Measurements from ENCODE around the gene TULP4. TPM values are rescaled to one million over a fixed set of nuclear protein-coding genes. Genes with fewer than 3 reads are reported as not detected.
"Not testable (repeated sequence)": the region's sequence is repeated elsewhere in the genome, so short reads cannot be mapped to it uniquely, and the experiment has no call there.

The TULP4 gene
- total RNA-seq, 1 donor from 2014 or later: 74.8 TPM

- no peak for DNase-seq (ENCODE audit: low read depth, low spot score)
Measured at GRCh38 chr6:158464483-158464882, 152.2 kb downstream of the TULP4 start.

- no peak for DNase-seq (ENCODE audit: low read depth, low spot score)
Measured at GRCh38 chr6:158465257-158465656, 153.0 kb downstream of the TULP4 start.

GRCh38 chr6:158465747-158466146 lies 153.5 kb downstream of the TULP4 start:
- DNase-seq (ENCODE audit: low read depth, low spot score): no peak

GRCh38 chr6:158467923-158468322 lies 155.7 kb downstream of the TULP4 start:
- DNase-seq (ENCODE audit: low read depth, low spot score): no peak

GRCh38 chr6:158468666-158469065 lies 156.4 kb downstream of the TULP4 start:
- DNase-seq (ENCODE audit: low read depth, low spot score): no peak

- DNase-seq (ENCODE audit: low read depth, low spot score): not testable (repeated sequence)
Measured at GRCh38 chr6:158470023-158470422, 157.8 kb downstream of the TULP4 start.

GRCh38 chr6:158471339-158471738 lies 159.1 kb downstream of the TULP4 start:
- no peak for DNase-seq (ENCODE audit: low read depth, low spot score)

GRCh38 chr6:158472447-158472846 lies 160.2 kb downstream of the TULP4 start:
- DNase-seq (ENCODE audit: low read depth, low spot score): no peak

- DNase-seq (ENCODE audit: low read depth, low spot score): no peak
Measured at GRCh38 chr6:158474961-158475343, 162.7 kb downstream of the TULP4 start.

- no peak for DNase-seq (ENCODE audit: low read depth, low spot score)
Measured at GRCh38 chr6:158475344-158476302, 163.4 kb downstream of the TULP4 start.

- DNase-seq (ENCODE audit: low read depth, low spot score): no peak
Measured at GRCh38 chr6:158476389-158476788, 164.1 kb downstream of the TULP4 start.

GRCh38 chr6:158477722-158478121 lies 165.5 kb downstream of the TULP4 start:
- DNase-seq (ENCODE audit: low read depth, low spot score): not testable (repeated sequence)

GRCh38 chr6:158480989-158481388 lies 168.7 kb downstream of the TULP4 start:
- no peak for DNase-seq (ENCODE audit: low read depth, low spot score)

GRCh38 chr6:158481690-158482473 lies 169.6 kb downstream of the TULP4 start:
- DNase-seq (ENCODE audit: low read depth, low spot score): peak; percentile 35

- no peak for DNase-seq (ENCODE audit: low read depth, low spot score)
Measured at GRCh38 chr6:158485431-158485830, 173.2 kb downstream of the TULP4 start.

- DNase-seq (ENCODE audit: low read depth, low spot score): no peak
Measured at GRCh38 chr6:158487495-158487894, 175.2 kb downstream of the TULP4 start.

GRCh38 chr6:158488065-158488464 lies 175.8 kb downstream of the TULP4 start:
- peak; percentile 73 for DNase-seq (ENCODE audit: low read depth, low spot score)

- no peak for DNase-seq (ENCODE audit: low read depth, low spot score)
Measured at GRCh38 chr6:158489441-158489840, 177.2 kb downstream of the TULP4 start.

- no peak for DNase-seq (ENCODE audit: low read depth, low spot score)
Measured at GRCh38 chr6:158492881-158493280, 180.6 kb downstream of the TULP4 start.

GRCh38 chr6:158496700-158497099 lies 184.4 kb downstream of the TULP4 start:
- no peak for DNase-seq (ENCODE audit: low read depth, low spot score)

- DNase-seq (ENCODE audit: low read depth, low spot score): no peak
Measured at GRCh38 chr6:158497620-158498019, 185.4 kb downstream of the TULP4 start.

- DNase-seq (ENCODE audit: low read depth, low spot score): no peak
Measured at GRCh38 chr6:158498362-158498761, 186.1 kb downstream of the TULP4 start.
